HG03571 (cell line): ENCODE data around the gene PAM16.
A peak's percentile ranks its signal among the peaks of the same experiment; 100 is the strongest.

Experiments used
- ATAC-seq: cut with Tn5 transposase; IDR thresholded peaks from one replicate; pipeline ENCODE4 v1.9.1; 2021; ENCODE audit not compliant: unreplicated experiment

PAM16 gene

GRCh38 chr16:4371357-4372000 lies 20.4 kb upstream of the PAM16 start, which contains the start of gene VASN:
TSS of gene VASN (plus strand) at chr16:4371848. CDS start at chr16:4380878, 9,030 bp downstream.
- peak; percentile 58 for ATAC-seq

- no peak for ATAC-seq
These were observed 19.6 kb upstream of the PAM16 start for GRCh38 chr16:4370570-4371356.

- ATAC-seq = no peak
These were observed 19.0 kb upstream of the PAM16 start for GRCh38 chr16:4370151-4370550.

GRCh38 chr16:4369007-4369733 lies 18.0 kb upstream of the PAM16 start:
- no peak for ATAC-seq

GRCh38 chr16:4367393-4367856 lies 16.3 kb upstream of the PAM16 start:
- no peak for ATAC-seq

GRCh38 chr16:4366016-4366415 lies 14.9 kb upstream of the PAM16 start:
- ATAC-seq = no peak

- ATAC-seq = no peak
These were observed 14.5 kb upstream of the PAM16 start for GRCh38 chr16:4365615-4366014.

- no peak for ATAC-seq
These were observed 13.9 kb upstream of the PAM16 start for GRCh38 chr16:4365014-4365406.

GRCh38 chr16:4364196-4365013 lies 13.3 kb upstream of the PAM16 start:
- ATAC-seq = no peak

GRCh38 chr16:4362476-4363135 lies 11.5 kb upstream of the PAM16 start:
- no peak for ATAC-seq

GRCh38 chr16:4361944-4362311 lies 10.8 kb upstream of the PAM16 start:
- ATAC-seq = no peak

- ATAC-seq = no peak
These were observed 10.2 kb upstream of the PAM16 start for GRCh38 chr16:4361033-4361943.

- ATAC-seq = no peak
These were observed 9.5 kb upstream of the PAM16 start for GRCh38 chr16:4360538-4361021.

GRCh38 chr16:4359914-4360313 lies 8.8 kb upstream of the PAM16 start:
- ATAC-seq = no peak

- ATAC-seq = no peak
These were observed 7.9 kb upstream of the PAM16 start for GRCh38 chr16:4358831-4359561.

- ATAC-seq = no peak
These were observed 7.1 kb upstream of the PAM16 start for GRCh38 chr16:4358236-4358635.

GRCh38 chr16:4356820-4357219 lies 5.7 kb upstream of the PAM16 start:
- no peak for ATAC-seq
